ENCODE results near the gene NEK10.

NEK10 gene

GRCh38 chr3:27221264-27221932 lies 147.8 kb downstream of the NEK10 start:
- DNase-seq, result no peak

GRCh38 chr3:27220166-27220565 lies 149.0 kb downstream of the NEK10 start:
- no peak for DNase-seq

DNA sequence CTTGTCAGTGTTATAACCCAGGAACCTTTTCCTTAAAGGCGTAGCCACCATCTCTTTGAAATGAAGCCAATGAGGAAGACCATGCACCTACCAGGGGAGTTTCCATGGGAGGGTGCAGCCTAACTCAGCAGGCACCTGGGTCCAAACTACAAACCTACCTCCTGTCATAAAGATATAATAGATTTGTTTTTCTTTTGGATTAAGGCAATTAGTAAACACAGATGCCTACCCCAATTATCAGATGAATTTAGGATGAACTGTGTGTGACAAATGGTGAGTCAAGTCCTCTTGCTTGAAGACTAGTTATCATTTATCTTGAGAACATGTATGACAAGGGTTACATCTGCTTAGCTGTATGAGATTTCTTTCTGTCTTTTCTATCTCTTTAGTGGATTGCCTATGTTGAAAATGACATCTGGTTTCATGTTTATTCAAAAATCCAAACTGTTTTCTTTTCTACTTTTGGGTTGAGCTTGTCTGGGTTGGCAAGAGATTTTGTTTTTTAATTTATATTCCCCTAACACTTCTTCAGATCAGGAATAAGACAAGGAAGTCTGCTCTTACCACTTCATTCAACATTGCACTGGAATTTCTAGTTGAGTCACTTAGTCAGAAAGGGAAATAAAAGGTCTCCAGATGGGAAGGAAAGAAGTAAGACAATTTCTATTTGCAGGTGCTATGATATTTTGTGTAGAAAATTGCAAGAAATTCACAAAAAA lies 149.9 kb downstream of the NEK10 start:
- no peak for DNase-seq

DNA sequence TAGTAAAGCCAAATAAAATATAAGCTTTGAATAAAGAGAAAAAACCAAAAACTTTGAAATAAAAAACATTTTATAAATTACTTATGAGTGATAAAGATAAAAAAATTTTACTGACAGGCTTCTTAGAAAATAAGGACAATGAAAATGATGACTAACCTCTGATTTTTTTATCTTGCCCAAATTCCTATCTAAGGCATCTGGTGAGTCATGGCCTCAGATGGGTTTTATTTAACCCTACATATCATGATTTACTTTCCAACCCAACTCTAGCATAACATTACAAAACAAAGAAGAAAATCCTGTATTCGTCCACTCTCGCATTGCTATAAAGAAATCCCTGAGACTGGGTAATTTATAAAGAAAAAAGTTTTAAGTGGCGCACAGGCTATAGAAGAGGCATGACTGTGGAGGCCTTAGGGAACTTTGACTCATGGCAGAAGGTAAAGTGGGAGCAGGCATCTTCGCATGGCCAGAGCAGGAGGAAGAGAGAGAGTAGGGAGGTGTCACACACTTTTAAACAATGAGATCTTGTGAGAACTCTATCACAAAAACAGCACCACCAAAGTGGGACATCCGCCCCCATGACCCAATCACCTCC lies 152.1 kb downstream of the NEK10 start:
- DNase-seq, result no peak

GRCh38 chr3:27216295-27216855 lies 152.8 kb downstream of the NEK10 start:
- DNase-seq, result no peak

- no peak for DNase-seq
Measured at GRCh38 chr3:27213450-27213849, 155.7 kb downstream of the NEK10 start.

DNA sequence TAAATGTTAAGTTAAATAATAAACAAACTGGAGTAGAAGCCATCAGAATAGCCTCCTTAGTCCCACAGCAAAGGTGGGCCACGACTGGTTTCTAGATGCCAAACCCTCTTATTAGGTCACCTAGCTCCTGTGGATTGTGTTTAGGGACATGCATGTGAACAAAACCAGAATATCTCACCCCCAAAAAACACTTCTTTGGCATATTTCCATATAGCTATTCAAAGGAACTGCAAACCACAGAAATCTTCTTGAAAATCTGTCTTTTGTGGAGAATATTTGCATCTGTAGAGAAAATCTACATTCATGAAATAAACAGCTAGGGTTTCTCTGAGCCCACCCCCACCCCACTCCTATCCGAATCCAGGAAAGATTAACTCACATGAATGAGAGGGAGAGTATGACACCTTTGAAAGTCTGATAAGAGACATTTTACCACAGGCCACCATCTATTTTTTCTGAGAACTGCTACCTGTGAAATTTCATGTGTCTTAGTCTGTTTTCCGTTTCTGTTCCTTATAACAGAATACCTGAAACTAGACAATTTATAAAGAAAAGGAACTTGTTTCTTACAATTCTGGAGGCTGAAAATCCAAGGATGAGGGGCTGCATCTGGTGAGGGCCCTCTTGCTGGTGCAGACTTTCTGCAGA lies 159.4 kb downstream of the NEK10 start:
- DNase-seq, result no peak

- DNase-seq, result no peak
Measured at GRCh38 chr3:27208961-27209616, 160.1 kb downstream of the NEK10 start.

- DNase-seq, result no peak
Measured at GRCh38 chr3:27202959-27203358, 166.2 kb downstream of the NEK10 start.

- no peak for DNase-seq
Measured at GRCh38 chr3:27201492-27201891, 167.7 kb downstream of the NEK10 start.

DNA sequence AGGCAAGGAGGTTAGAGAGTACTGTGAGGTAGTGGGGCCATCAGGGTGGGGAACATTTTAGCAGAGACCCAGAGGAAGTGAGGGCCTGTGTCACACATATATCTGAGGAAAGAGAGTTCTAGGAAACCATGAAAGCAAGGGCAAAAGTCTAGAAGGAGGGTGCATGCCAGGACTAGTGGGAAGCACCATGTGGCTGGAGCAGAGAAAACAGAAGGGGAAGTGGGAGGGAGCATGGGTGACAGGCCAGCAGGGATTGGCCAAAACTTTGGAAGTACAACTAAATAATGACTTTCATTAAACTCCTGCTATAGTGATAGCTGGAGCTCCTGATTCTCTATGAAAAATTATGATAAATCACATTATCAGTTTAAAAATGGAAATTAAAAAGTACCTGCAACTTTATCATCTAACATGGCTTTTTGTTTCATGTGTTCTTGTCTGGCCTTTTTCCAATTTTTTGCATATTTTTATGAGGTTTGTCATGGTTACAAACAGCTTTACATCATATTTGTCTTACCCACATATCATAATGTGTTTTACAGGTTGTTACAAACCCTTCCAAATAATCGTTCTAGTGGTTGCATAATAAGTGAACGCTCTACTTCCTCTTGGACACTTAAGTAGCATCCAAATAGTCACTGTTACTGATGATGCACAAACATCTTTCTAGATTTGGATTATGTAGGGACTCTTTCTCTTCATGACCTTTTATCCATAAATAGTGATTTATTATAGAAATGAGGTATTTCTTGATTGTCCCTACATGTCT lies 168.3 kb downstream of the NEK10 start:
- DNase-seq, result peak in 1 of 4 experiments; percentile 8

DNA sequence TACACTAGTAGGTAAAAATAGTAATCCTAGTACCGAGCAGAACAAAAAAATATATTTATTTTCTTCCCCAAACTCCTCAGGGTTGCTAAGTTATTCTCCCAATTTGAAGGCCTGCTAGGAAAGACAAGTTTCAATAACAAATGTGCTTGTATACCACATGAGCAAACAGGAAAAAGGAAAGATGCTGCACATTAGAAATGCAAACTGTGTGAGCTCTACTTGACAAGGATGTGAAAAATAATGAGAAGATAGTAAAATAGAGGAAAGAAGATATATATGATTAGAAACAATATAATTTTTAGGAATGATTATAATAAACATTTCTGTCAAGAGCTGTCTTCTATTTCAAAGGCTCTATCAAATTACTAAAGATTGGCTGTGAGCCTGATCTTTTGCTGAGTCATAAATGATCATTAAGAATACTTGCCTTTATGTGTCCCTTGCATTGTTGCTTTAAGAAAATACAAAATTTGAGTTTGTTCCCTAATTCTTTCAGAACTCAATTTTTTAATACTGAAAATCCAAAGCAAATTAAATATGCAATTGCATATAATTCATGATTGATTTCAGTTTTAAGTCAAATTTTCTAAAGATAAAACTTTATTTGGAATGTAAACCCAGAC lies 174.2 kb downstream of the NEK10 start:
- DNase-seq, result no peak

DNA sequence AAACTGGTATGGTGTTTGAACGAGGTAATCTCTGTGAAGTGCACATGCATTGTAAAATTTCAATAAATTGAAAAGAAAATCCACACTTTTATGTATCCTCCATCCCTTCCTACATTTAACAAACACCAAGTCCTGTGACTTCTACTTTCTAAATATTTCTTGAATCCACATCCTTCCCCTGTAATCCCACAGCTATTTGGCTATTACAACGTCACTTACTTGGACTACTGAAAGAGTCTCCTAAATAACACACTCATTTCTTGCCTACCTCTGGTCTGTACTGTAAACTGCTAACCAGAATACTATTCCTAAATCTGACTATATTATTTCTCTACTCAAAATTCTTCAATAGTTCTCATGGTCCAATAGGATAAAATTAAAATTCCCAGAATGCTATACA lies 176.1 kb downstream of the NEK10 start:
- no peak for DNase-seq

- DNase-seq, result no peak
Measured at GRCh38 chr3:27186013-27186412, 183.2 kb downstream of the NEK10 start.

GRCh38 chr3:27185231-27185989 lies 183.8 kb downstream of the NEK10 start:
- DNase-seq, result no peak

- no peak for DNase-seq
Measured at GRCh38 chr3:27184261-27184660, 184.9 kb downstream of the NEK10 start.

- no peak for DNase-seq
Measured at GRCh38 chr3:27176256-27176655, 192.9 kb downstream of the NEK10 start.

DNA sequence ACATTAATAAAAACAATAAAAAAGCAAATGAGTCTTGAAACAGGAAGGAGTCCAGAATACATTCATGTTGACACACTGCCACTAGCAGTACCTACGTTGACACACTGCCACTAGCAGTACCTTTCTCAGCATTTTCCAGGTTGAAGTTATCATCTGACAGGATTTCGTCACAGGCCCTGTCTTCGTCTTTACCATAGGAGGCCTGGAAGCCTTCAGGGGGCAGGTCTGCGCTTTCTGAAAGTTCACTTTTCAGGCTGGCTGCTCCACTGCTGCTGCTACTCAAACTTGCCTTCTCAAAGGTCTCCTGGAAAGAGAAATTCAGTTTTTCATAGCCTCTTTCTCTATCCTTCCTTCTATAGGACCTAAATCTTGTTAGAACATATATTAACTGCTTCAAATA lies 194.7 kb downstream of the NEK10 start:
- no peak for DNase-seq

- DNase-seq, result peak; percentile 38 to 84 (median 66)
Measured at GRCh38 chr3:27171113-27171512, 198.1 kb downstream of the NEK10 start.

DNA sequence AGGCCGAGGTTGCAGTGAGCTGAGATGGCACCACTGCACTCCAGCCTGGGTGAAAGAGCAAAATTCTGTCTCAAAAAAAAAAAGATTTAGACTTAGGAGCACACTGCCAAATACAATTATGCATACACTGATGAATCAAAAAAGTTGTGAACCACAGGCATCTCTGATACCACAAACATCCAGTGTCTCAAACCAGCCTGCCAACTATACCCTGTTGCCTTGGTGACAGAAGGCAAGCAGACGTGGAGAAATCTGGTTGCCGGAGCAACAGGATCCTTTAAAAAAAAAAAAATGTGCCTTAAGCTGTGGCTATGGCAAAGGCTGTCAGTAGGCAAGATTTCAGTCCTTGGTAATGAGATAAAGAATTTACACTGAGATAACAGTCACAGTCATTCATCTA lies 202.3 kb downstream of the NEK10 start:
- no peak for DNase-seq

- no peak for DNase-seq
Measured at GRCh38 chr3:27165321-27165721, 203.9 kb downstream of the NEK10 start.
